ENCODE results near the gene EPN3.

DNA sequence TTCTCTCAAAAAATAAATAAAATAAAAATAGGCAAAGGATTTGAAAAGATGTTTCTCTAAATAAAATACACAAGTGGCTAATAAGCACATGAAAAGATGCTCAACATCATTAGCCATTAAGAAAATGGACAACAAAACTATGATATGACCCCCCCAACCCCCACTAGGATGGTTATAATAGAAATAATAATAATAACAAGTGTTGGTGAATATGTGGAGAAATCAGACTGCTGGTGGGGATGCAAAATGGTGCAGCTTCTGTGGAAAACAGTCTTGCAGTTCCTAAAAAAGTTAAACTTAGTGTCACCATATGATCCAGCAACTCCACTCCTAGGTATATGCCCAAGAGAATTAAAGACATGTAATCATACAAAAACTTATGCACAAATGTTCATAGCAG is 33.3 kb upstream of the EPN3 start:
- no peak for TF ChIP-seq EZH2 (IDR thresholded peaks at IDR 0.05)
- TF ChIP-seq, protein P1, sequence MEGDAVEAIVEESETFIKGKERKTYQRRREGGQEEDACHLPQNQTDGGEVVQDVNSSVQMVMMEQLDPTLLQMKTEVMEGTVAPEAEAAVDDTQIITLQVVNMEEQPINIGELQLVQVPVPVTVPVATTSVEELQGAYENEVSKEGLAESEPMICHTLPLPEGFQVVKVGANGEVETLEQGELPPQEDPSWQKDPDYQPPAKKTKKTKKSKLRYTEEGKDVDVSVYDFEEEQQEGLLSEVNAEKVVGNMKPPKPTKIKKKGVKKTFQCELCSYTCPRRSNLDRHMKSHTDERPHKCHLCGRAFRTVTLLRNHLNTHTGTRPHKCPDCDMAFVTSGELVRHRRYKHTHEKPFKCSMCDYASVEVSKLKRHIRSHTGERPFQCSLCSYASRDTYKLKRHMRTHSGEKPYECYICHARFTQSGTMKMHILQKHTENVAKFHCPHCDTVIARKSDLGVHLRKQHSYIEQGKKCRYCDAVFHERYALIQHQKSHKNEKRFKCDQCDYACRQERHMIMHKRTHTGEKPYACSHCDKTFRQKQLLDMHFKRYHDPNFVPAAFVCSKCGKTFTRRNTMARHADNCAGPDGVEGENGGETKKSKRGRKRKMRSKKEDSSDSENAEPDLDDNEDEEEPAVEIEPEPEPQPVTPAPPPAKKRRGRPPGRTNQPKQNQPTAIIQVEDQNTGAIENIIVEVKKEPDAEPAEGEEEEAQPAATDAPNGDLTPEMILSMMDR (IDR thresholded peaks at IDR 0.05) = no peak
